Measurements from ENCODE around the gene RAB6B.

- TF ChIP-seq CTCF (IDR thresholded peaks at IDR 0.05) = no peak
- TF ChIP-seq POLR2A (IDR thresholded peaks at IDR 0.05; ENCODE audit: low read depth) = no peak
- no peak for TF ChIP-seq POLR2AphosphoS5 (IDR thresholded peaks at IDR 0.05)
Measured at GRCh38 chr3:133882986-133883586, 12.6 kb downstream of the RAB6B start.
